Osteocyte (in vitro differentiated cells): ENCODE measurements around the gene RAB31. TPM values are rescaled to one million over a fixed set of nuclear protein-coding genes. Genes with fewer than 3 reads are reported as not detected.

Source experiments
- DNase-seq: peaks from one replicate; pipeline ENCODE4 v3.0.0; 2021; ENCODE audit warnings: mixed read lengths; ENCODE audit not compliant: unreplicated experiment; ENCODE audit errors: extremely low spot score
- H3K27ac Mint-ChIP-seq: one replicate; pipeline ENCODE4 v1.8.0; 2021; ENCODE audit warnings: mild to moderate bottlenecking, mixed read lengths; ENCODE audit not compliant: unreplicated experiment
- H3K27me3 Mint-ChIP-seq: one replicate; pipeline ENCODE4 v1.8.0; 2021; ENCODE audit warnings: mixed read lengths; ENCODE audit not compliant: unreplicated experiment
- H3K36me3 Mint-ChIP-seq: one replicate; pipeline ENCODE4 v1.8.0; 2021; ENCODE audit warnings: mixed read lengths; ENCODE audit not compliant: unreplicated experiment
- H3K4me1 Mint-ChIP-seq: one replicate; pipeline ENCODE4 v1.8.0; 2021; ENCODE audit warnings: mixed read lengths; ENCODE audit not compliant: unreplicated experiment
- H3K4me3 Mint-ChIP-seq: one replicate; pipeline ENCODE4 v1.8.0; 2021; ENCODE audit warnings: mild to moderate bottlenecking, moderate library complexity, mixed read lengths; ENCODE audit not compliant: unreplicated experiment
- H3K9me3 Mint-ChIP-seq: one replicate; pipeline ENCODE4 v1.8.0; 2021; ENCODE audit warnings: mixed read lengths; ENCODE audit not compliant: unreplicated experiment
- CTCF ChIP-seq: fragments of 200-600 bp; sonication (generic); IDR thresholded peaks from 2 replicates; pipeline ENCODE4 v1.5.0; 2021; ENCODE audit warnings: antibody characterized with exemption, mild to moderate bottlenecking, moderate library complexity
- total RNA-seq: library from RNA; stranded (reverse); gene quantifications from 2 replicates; pipeline ENCODE4 v1.2.1, GENCODE V29; 2021

The RAB31 gene
- total RNA-seq, 1 donor from 2014 or later: 90.8 TPM

GRCh38 chr18:9839853-9840252, 131.8 kb downstream of the RAB31 start:
- no peaks in the 10 kb centered on the region for H3K9me3 Mint-ChIP-seq
- H3K4me1 Mint-ChIP-seq: peaks cover 48% of the 10 kb centered on the region
- H3K27me3 Mint-ChIP-seq: no peaks in the 10 kb centered on the region
- H3K36me3 Mint-ChIP-seq: peaks cover 17% of the 10 kb centered on the region
- H3K27ac Mint-ChIP-seq: no peak overlapping the region
- DNase-seq: no peak
- no peak for TF ChIP-seq CTCF
- no peak overlapping the region for H3K4me3 Mint-ChIP-seq

GRCh38 chr18:9841752-9842151, 133.7 kb downstream of the RAB31 start:
- H3K27me3 Mint-ChIP-seq: no peaks in the 10 kb centered on the region
- no peak for DNase-seq
- H3K4me3 Mint-ChIP-seq: no peak overlapping the region
- no peaks in the 10 kb centered on the region for H3K9me3 Mint-ChIP-seq
- TF ChIP-seq CTCF: no peak
- no peak overlapping the region for H3K27ac Mint-ChIP-seq
- H3K36me3 Mint-ChIP-seq: peaks cover 20% of the 10 kb centered on the region
- peaks cover 46% of the 10 kb centered on the region for H3K4me1 Mint-ChIP-seq

GRCh38 chr18:9842448-9842847, 134.3 kb downstream of the RAB31 start:
- H3K27ac Mint-ChIP-seq: no peak overlapping the region
- DNase-seq: no peak
- H3K36me3 Mint-ChIP-seq: peaks cover 24% of the 10 kb centered on the region
- no peaks in the 10 kb centered on the region for H3K27me3 Mint-ChIP-seq
- no peak for TF ChIP-seq CTCF
- peaks cover 53% of the 10 kb centered on the region for H3K4me1 Mint-ChIP-seq
- H3K4me3 Mint-ChIP-seq: no peak overlapping the region
- no peaks in the 10 kb centered on the region for H3K9me3 Mint-ChIP-seq

GRCh38 chr18:9845256-9845655, 137.2 kb downstream of the RAB31 start:
- peaks cover 56% of the 10 kb centered on the region for H3K4me1 Mint-ChIP-seq
- TF ChIP-seq CTCF: no peak
- no peaks in the 10 kb centered on the region for H3K27me3 Mint-ChIP-seq
- no peak for DNase-seq
- H3K4me3 Mint-ChIP-seq: no peak overlapping the region
- peaks cover 32% of the 10 kb centered on the region for H3K36me3 Mint-ChIP-seq
- no peak overlapping the region for H3K27ac Mint-ChIP-seq
- no peaks in the 10 kb centered on the region for H3K9me3 Mint-ChIP-seq

GRCh38 chr18:9846162-9846925, 138.2 kb downstream of the RAB31 start:
- no peaks in the 10 kb centered on the region for H3K27me3 Mint-ChIP-seq
- H3K27ac Mint-ChIP-seq: peak overlapping the region; percentile 43
- peaks cover 61% of the 10 kb centered on the region for H3K4me1 Mint-ChIP-seq
- no peak for TF ChIP-seq CTCF
- peak; percentile 51 for DNase-seq
- H3K36me3 Mint-ChIP-seq: peaks cover 32% of the 10 kb centered on the region
- H3K9me3 Mint-ChIP-seq: no peaks in the 10 kb centered on the region
- no peak overlapping the region for H3K4me3 Mint-ChIP-seq
